Glomerular visceral epithelial cell (primary cell): ENCODE measurements around the gene PBX1.
"Not testable (repeated sequence)": the region's sequence is repeated elsewhere in the genome, so short reads cannot be mapped to it uniquely, and the experiment has no call there.

ENCODE experiments used
- DNase-seq: peaks from one replicate; pipeline ENCODE4 v3.0.0-alpha.2; 2016; ENCODE audit errors: extremely low spot score

Gene PBX1

DNA sequence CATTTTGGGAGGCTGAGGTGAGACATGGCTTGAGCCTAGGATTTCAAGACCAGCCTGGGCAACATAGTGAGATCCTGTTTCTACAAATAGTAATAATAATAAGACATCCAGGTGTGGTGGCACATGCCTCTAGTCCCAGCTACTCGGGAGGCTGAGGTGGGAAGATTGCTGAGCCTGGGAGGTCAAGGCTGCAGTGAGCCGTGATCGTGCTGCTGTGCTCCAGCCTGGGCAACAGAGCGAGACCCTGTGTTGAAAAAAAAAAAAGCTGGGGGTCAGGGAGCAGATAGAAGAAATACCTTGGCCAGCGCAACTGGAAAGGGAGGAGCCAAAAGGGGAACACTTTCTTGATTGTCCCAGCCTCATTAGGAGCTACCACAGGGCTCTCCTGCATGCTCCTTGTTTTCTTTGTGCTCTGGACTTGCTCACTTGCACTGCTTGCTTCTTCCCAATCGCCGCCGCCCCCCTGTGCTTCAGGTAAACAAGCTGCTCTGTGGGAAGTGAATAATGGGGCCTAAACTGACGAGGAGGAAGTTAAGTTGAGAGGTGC, 31.1 kb downstream of the PBX1 start:
- no peak for DNase-seq

DNA sequence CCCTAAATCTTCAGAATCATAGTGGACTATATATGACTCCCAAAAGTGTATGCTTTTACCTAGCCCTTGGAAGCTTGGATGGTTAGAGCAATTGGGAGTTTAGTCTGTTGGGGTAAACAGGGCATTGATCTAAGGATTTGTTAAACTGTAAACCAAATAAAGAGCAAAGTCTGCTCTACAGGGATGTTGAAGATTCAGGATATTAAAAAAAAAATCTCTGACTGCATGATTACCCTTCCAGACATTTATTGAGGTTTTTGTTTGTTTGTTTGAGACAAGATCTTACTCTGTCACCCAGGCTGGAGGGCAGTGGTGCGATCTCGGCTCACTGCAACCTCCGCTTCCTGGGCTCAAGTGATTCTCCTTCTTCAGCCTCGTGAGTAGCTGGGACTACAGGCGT, 31.6 kb downstream of the PBX1 start:
- no peak for DNase-seq

DNA sequence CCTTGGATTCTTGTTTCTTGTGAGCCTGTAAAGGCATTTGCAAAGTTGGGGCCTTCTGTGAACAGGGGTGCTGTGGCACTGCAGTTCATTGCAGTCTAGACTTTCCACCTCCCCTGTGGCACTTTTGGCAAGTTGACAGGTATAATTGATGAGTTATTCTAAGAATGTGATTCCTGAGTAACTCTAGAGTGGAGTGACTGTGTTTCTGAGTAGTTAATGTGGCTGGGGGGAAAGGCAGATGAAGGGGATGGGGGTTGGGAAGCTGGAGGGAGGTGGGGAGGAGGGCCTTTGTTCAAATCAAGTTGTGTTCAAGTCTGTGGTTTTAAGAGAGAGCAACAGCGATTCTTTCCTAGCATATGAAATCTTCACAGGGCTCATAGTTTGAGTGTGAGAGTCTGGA, 32.9 kb downstream of the PBX1 start:
- peak; percentile 32 for DNase-seq

DNA sequence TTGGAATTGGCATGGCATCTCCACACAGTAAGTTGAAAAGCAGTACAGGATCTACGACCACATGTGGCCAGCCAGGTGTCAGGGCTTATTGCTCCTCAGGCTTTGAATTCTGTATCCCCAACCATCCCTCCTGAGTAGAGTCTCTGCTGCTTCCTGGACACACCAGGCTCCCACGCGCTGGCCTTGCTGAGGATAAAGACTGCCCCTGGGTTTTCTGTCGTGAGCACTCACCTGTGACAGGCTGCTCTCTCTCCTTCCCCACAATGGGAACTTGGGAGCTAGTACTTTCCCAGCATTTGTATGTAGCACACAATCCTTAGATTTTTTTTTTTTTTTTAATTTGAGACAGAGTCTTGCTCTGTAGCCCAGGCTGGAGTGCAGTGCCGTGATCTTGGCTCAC, 33.6 kb downstream of the PBX1 start:
- no peak for DNase-seq

DNA sequence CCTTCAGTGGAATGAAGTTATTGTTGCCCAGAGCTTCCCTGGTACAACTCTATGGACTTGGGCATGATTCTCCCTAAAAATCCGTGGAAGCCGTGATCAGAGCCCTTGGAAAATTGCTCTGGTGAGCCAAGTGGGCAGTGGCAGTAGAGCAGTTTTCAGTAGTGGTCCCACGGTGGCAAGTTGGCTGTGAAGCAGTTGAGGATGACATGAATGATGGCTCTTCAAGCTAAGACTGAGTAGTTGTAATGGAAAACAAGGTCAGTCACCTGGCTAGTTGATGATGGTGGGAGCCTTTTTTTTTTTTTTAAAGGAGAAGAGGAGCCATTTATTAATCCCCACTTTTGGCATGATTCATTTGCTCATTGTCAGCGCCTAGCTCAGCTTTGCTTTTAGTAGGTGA, 36.2 kb downstream of the PBX1 start:
- no peak for DNase-seq

DNA sequence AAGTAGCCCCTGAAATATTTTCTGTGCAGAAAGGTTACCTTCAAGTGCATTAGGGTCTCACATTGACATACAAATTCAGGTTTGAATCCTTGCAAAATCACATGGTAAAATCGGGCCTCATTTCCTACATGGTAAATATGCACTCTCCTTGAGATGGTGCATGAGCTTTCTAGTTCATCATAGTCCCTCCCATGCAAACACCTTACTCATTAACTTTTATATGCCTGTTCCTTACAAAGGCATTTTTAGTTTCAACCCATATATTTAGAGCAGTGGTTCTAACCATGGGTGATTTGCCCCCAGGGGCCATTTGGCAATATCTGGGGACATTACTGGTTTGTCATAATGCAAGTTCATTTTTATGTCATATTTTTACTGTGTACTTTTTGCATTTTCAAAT, 37.2 kb downstream of the PBX1 start:
- DNase-seq, result no peak

DNA sequence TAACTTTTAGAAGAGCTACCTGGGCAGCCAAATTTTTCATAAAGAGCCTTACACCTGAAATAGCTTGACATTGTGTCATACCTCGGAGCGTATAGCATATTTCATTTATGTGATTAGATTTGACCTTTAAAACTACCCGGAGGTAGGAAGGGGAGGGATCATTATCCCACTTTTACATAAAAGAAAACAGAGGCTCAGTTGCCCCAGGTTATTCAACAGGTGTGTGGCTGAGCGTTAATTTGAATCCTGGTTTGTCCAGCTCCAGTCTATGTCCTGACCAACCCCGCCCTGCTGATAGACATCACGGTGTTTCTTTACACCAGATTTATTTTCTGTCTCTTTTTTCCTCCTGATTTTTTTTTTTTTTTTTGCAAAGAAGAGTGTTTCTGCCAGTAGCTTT, 39.7 kb downstream of the PBX1 start:
- no peak for DNase-seq

DNA sequence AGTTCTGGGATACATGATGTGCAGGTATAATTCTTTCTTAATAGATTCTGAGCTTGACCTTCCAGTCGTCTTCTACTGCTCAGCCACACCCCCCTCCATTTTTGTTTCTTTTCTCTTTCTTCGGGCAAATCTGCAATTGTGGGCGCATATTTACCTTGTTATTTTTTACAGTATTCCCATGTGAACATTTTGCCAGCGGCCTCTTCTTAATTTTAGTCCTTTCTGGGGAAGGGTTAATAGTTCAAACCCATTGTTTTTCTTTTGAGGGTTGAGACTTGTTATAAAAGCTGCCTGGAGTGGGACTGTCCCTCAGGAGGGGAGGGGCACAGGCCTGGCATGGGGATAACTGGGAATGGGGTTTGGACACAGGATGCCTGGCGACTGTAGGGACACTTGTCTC, 40.3 kb downstream of the PBX1 start:
- DNase-seq, result no peak

DNA sequence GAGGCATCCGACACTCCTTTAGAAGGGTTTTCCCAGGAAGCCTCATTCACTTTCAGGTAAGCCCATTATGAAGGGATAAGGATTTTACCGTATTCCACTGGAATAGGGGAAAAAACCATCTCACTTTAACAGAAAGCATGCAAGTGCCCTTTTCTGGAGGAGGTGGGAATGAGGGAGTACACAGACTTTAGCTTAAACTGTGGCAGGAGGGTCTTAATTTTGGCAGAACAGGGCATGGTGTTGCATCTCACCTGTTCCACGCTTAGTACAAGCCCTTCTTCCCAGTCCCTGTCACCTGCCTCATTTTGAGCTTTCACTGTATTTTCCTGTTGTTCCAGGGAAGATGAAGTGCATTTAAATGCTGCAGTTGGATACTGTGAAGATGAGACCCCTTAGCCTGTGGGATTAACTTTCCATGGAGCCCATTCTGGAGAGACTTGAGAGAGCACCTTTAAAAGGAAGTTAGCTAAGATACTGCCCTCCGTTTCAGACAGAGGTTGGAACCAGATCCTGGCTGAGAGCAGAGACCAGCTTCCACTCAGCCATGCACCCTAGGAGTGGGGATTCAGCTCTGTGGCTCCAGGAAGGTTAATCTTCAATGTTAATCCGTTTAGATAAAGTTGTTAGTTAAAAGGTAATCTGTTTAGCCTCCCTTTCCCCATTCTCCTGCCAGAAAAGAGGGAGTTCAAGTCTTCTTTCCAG, 42.6 kb downstream of the PBX1 start:
- DNase-seq, result no peak

DNA sequence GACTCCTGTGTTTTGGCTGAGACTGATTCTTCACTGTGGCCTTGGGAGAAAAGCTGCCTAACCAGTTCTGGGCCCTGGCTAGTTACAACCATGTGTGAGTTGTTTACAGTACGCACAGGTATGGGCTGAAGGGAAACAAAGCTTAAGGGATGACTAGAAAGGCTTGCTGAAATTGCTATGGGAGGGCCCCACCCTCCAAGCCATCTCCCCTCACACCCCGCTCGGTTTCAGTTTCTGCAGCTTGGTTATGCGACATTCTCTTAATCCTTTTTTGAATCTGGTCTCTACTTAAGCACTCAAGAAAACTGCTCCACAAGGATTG, 43.1 kb downstream of the PBX1 start:
- no peak for DNase-seq

DNA sequence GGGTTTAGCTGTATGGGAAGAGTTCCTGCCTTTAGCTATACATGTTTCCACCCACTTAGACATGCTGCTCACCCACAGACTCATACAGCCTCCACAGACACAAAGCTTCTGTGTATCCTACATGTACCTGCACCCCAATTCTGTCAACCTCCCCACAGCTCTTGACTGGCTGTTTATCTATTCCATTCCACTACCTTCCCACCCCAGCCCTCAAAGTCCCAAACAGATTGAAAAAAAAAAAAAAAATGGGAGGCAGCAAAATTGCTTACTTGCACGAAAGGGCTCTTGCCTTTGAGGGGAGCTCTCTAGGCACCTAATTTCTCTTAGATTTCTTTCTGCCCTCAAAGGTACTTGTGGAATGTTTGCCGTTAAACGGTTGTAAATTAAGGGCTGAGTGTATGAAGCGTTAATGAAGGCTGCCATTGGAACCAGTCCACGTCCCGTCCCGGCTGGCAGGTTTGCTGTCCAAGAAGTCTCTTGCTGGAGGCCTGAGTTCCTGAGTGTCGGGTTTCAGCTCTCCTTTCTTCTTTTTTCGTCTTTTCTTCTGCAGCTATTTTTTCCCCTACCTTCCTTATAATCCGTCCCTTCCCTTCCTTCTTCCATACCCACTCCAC, 43.6 kb downstream of the PBX1 start:
- peak; percentile 42 for DNase-seq

DNA sequence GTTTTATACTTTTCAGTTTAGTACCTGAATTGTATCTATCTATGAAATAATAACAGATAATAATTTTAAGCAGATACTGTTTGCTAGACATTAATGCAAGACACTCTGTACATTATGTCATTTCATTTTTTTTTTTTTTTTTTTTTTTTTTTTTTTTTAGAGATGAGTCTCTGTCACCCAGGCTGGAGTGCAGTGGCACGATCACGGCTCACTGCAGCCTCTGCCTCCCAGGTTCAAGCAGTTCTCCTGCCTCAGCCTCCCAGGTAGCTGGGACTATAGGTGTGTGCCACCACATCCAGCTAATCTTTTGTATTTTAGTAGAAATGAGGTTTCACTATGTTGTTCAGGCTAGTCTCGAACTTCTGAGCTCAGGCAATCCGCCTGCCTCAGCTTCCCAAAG, 44.8 kb downstream of the PBX1 start:
- DNase-seq, result not testable (repeated sequence)

DNA sequence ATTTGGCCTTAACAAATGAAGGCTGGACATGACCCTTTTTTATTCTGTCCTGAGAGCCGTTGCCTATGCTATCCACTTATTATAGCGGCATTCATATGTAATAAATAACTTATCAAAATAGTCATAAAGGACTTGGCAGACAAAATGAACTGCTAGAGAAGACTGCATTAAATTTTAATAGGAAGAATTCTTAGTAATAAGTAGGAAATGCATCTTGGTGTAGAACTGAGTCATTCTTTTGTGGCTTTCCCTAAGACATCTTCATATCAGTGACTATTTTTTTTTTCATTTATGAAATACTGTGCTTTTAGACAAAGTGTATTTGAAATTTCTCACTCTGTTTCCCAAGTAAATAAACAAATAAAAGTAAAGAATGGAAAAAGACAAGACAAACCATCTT, 45.6 kb downstream of the PBX1 start:
- DNase-seq, result peak; percentile 16

DNA sequence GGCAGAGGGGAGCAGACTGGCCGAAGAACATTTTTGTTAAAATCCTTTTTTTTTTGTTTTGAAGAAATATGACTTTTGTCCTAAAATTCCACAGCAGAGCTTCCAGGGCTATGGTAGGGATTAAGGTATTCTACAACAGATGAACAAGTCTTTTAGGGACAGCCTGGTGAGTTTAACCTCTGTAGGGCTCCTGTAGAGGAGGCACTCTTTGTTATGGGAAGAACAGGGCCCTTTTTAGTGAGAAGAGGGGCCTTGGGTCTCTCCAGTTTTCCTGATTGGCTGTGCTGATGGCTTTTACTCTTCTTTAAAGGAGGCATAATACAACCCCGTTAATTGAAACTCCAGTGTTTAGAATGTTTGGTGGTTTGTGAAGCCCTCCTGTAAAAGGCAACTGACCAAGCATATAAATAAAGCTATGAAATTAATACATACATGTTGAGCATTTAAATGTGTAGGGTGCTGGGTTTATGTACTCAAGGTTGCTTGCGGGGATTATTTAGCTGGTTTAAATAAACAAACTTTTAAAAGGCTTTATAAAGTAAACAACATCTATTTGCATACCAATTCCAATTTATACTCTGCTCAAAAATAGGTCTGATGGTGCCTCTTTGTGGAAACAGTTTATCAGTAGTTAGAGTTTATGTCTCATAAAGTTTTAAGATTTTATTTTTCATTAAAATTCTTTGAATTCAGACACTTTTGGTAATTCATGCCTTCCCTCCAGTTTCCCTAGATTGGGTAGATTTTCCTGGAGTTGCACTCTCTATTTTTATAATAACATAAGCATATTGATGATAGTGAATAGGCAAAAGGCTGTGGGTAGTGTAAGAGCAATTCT, 46.5 kb downstream of the PBX1 start:
- DNase-seq, result no peak

DNA sequence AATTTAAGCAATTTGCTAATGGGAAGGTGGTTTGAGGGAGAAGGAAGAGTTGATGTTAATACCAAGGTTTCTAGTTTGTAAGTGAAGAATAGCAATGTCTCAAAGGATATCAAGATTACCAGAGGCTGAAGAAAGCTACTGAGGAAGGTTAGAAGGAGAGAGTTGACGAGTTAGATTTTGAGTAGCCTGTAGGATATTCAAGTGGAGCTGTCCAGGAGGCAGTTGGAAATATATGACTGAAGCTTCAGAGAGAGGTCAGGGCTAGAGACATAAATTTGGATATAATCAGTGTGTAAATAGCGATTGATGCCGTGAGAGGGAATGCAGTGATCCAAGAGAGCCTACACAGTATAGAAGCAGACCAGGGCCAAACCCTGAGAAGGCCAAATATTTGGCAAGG, 48.4 kb downstream of the PBX1 start:
- no peak for DNase-seq

DNA sequence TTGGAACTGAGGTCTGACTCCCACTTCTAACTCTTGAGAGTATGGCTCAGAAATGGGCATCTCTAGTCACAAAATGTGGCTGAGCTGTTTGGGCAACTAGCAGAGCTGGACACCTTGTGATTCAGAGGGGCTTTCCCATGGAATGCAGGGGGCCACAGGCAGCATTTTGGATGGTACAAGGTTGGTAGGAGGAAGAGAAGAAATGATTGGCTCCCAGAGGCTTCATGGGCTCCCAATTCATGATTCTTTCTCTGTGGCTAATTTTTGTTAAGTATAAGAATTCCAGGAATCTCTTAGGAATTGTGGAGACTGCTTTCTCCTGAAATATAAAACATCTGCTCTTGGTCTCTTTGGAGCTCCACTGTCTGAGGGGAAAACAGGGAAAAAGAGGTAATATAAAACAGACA, 49.7 kb downstream of the PBX1 start:
- peak; percentile 24 for DNase-seq

DNA sequence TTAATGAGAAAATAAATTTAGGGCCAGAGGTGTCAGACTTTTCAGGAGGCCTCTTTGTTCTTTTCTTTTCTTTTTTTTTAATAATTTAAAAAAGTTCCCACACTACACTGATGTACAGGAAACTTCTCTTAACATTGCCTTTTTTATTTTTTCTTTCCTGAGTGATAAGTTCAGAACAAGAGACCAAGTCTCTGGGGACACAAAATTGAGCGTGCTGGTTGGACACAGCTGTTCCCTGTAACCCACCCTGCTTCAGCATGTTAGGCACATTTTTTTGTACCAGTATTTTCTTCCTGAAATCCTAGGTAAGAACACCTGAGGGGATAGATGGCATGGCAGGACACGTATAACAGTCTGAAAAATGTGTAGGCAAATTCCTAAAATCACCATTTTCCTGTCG, 50.1 kb downstream of the PBX1 start:
- no peak for DNase-seq

DNA sequence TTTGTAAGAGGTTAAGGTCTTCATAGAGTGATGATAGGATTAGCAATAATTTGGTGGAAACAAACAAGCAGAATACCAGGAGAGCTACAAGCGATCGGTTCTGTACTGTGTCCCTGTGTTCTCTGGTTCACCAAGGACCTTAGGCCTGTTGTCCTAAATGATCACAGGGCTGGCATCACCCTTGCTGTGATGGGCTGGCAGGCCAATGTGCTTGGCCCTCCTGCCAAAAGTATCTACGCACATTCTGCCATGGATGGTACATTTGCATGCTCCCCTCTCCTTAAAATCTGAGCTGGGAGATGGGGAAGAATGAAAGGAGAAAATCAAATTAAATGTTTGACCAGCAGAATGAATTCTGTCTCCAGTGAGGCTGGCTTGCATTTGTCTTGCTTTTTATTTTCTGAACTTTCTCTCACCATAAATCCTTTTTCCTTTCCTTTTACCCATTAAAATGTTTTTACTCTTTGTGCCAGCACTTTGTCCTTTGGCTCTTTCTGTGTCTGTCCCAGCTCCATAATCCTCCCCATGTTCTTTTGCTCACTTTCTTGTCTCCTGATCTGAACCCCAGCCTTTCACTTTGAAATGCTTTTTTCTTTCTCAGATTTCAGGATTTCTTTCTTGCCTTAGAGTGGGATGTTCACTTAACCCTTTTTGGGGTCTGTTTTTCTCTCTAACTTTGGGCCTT, 51.7 kb downstream of the PBX1 start:
- no peak for DNase-seq

DNA sequence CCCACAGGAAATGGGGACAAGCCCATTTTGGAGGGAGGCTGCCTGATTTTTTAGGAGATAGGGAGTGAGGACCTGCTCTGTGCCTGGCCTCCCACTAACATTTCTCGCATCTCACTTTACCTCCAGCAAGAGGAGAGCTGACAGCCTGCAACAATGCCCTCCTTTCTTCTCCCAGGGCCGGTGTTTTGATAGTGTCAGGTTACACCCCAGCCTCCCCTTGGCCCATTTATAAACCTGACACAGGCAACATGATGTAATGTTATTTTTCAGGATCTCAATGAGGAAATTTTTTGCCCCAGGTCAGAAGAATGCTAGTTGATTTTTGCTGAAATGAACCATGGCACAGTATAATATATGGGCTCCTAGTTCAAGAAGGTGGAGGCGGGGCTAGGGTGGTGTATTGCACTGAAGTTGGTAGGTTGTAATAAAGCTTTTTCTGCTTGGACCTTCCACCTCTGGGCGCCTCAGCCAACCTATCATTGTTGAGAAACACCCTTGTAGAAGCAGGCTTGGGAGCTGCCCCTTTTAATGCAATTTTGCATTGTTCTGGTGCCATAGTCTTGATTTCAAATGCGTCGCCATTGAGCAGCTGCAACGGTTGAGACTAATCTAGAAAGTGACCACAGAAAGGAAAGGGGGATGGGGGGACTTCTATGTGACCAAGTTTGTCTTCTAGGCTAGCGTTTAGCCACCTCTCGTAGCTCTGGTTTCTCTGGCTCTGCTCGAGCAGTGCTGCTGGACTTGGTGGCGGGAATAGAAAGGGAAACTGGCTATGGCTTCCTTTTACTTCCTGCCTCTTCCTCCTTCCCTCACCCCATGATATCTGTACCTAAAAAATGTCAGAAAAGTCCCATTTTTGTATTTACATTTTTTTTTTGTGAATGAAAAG, 53.0 kb downstream of the PBX1 start:
- DNase-seq, result peak; percentile 67

DNA sequence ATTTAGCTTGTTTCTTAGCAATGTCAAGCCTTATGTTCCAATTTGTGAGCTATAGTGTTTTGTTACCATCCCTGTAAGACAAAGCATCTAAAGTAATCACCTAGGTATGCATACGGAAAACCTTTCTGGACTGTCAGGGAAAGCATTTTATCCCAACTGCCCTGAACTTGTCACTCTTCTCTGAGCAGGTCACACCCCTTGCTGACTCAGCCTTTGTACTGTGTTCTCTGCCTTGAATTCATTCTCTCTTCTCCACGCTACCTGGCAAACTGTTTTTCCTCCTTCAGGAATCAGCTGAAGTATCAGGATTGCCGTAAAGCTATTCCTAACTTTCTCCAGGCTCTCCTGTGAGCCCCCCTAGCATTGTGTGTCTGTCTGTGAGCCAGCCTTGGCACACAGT, 54.2 kb downstream of the PBX1 start:
- peak; percentile 11 for DNase-seq

DNA sequence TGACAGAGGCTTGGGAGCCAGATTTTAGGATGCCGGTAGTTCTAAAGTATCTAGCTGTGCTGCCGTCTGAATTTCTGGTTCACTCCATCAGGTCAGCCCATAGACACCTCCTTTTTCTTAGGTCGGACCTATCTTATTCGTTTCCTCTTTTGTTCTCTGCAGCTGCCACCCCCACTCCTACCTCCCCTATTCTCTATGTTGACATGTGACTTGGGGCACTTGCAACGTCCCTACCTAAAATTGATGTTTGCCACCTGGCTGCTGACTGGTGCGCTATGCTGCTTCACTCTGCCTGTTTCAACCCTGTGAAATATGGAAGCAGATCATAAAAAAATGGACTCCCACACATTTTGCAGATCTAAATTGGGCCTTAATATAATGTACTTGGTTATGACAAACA, 55.3 kb downstream of the PBX1 start:
- DNase-seq, result no peak
